GM12864 (cell line): ENCODE measurements around the gene PODXL.

ENCODE experiments used
- DNase-seq: peaks from one replicate; pipeline ENCODE4 v3.0.0-alpha.2; 2011; ENCODE audit warnings: low read depth
- H3K4me3 ChIP-seq: 2 replicates; pipeline ENCODE4 v1.5.1; 2011; ENCODE audit warnings: mild to moderate bottlenecking, low read depth, low read length, control low read depth
- CTCF ChIP-seq: IDR thresholded peaks from 2 replicates; pipeline ENCODE4 v1.5.1; 2011; ENCODE audit warnings: low read depth, mild to moderate bottlenecking, moderate library complexity, low read length, control low read depth, inconsistent platforms; ENCODE audit errors: missing control alignments

PODXL gene

GRCh38 chr7:131583430-131583829 is 27.0 kb upstream of the PODXL start:
- no peak overlapping the region for H3K4me3 ChIP-seq
- TF ChIP-seq CTCF: no peak
- DNase-seq: no peak

GRCh38 chr7:131581241-131582051 is 25.0 kb upstream of the PODXL start:
- TF ChIP-seq CTCF: no peak
- no peak overlapping the region for H3K4me3 ChIP-seq
- no peak for DNase-seq

GRCh38 chr7:131578602-131579001 is 22.2 kb upstream of the PODXL start:
- TF ChIP-seq CTCF: no peak
- H3K4me3 ChIP-seq: no peak overlapping the region
- DNase-seq: no peak

- no peak for DNase-seq
- no peak overlapping the region for H3K4me3 ChIP-seq
- TF ChIP-seq CTCF: no peak
Observed at GRCh38 chr7:131574741-131575140, 18.3 kb upstream of the PODXL start.

- H3K4me3 ChIP-seq: no peak overlapping the region
- DNase-seq: no peak
- no peak for TF ChIP-seq CTCF
Observed at GRCh38 chr7:131570401-131570800, 14.0 kb upstream of the PODXL start.

- TF ChIP-seq CTCF: no peak
- no peak overlapping the region for H3K4me3 ChIP-seq
- no peak for DNase-seq
Observed at GRCh38 chr7:131568970-131569369, 12.5 kb upstream of the PODXL start.

GRCh38 chr7:131568510-131568909 is 12.1 kb upstream of the PODXL start:
- no peak for TF ChIP-seq CTCF
- no peak for DNase-seq
- H3K4me3 ChIP-seq: no peak overlapping the region
